Peyer's patch (tissue), 4 donors: ENCODE results near the gene S100A4.

Experiments used
- POLR2A ChIP-seq, 2 donors: fragments of 450-650 bp; IDR thresholded peaks; one replicate each; pipeline ENCODE4 v1.5.1; 2017; ENCODE audit warnings: antibody characterized with exemption in 2 of 2, mild to moderate bottlenecking in 2 of 2, moderate library complexity in 2 of 2
- TF ChIP-seq, protein P1 (sequence below), 6 experiments: fragments of 450-650 bp in 4 of 6; fragments of 200-600 bp in 2 of 6; sonication (generic) in 1 of 6; IDR thresholded peaks; one replicate each; pipeline ENCODE4 v1.5.1; 2017 to 2019; ENCODE audit warnings: antibody characterized with exemption in 6 of 6, mild to moderate bottlenecking in 3 of 6, moderate library complexity in 1 of 6

GRCh38 chr1:153507926-153508583 is 37.6 kb downstream of the S100A4 start:
- TF ChIP-seq, protein P1, sequence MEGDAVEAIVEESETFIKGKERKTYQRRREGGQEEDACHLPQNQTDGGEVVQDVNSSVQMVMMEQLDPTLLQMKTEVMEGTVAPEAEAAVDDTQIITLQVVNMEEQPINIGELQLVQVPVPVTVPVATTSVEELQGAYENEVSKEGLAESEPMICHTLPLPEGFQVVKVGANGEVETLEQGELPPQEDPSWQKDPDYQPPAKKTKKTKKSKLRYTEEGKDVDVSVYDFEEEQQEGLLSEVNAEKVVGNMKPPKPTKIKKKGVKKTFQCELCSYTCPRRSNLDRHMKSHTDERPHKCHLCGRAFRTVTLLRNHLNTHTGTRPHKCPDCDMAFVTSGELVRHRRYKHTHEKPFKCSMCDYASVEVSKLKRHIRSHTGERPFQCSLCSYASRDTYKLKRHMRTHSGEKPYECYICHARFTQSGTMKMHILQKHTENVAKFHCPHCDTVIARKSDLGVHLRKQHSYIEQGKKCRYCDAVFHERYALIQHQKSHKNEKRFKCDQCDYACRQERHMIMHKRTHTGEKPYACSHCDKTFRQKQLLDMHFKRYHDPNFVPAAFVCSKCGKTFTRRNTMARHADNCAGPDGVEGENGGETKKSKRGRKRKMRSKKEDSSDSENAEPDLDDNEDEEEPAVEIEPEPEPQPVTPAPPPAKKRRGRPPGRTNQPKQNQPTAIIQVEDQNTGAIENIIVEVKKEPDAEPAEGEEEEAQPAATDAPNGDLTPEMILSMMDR (IDR thresholded peaks at IDR 0.05), result no peak
- TF ChIP-seq POLR2A (IDR thresholded peaks at IDR 0.05), result no peak
